HG03103 (cell line): Measurements from ENCODE around the gene DNAJC6.

Experiments used
- ATAC-seq: cut with Tn5 transposase; IDR thresholded peaks from one replicate; pipeline ENCODE4 v1.9.1; 2021; ENCODE audit warnings: low read depth; ENCODE audit not compliant: unreplicated experiment

DNAJC6 gene

DNA sequence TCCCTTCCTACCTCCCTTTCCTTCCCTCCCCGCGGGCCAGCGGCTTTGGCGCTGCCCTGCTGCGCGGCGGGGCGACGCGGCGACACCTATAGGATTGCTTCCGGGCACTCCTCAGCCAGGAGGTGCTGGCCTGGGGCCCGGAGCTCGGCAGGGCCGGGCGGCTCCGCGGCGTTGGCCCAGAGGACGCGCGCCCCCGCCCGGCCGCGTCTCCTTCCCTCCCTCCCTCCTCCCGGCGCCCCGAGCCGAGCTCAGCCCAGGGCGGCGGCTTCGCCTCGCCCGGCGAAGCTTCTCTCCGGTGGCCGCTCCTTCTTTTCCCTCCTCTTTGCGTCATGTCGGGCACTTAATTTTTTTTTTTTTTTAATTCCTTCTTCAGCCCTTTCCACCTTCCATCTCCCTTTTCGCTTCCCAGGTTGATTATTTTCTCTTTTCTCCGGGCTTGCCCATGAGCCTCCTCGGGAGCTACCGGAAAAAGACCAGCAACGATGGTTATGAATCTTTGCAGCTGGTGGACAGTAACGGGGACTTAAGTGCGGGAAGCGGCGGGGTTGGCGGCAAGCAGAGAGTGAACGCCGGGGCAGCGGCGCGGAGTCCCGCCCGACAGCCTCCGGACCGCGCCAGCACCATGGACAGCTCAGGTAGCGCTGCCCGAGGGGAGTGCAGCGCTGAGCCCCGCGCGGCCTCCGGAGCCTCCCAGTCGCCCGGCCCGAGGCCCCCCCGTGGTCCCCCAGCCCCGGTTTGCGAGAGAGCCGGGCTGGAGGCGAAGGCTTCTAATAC lies at the start of gene DNAJC6:
DNAJC6 (plus strand) TSS at position 240 of the 774 bp plus-strand sequence; CDS start at position 443, 203 bp downstream.
- no peak for ATAC-seq

- no peak for ATAC-seq
Observed at GRCh38 chr1:65259816-65260215, 49.5 kb upstream of the DNAJC6 start.

GRCh38 chr1:65260851-65261473 lies 48.4 kb upstream of the DNAJC6 start:
- ATAC-seq = no peak

DNA sequence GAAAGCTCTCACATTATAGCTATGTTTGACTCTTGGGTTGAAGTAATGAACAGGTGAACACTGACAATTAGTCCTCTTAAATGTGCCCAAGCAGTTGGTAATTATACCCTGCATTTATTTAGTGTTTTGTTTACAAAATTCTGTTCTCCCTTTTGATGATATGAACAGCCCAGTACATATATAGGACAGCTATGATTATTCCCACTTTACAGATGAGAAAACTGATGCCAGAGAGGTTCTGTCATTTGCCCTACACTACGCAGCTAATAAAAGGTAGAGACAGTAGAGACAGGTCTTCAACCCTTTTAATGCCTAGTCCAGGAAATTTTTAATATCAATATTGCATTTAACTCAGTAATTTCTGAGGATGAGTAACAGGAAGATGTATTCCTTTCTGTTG lies 46.1 kb upstream of the DNAJC6 start:
- no peak for ATAC-seq

DNA sequence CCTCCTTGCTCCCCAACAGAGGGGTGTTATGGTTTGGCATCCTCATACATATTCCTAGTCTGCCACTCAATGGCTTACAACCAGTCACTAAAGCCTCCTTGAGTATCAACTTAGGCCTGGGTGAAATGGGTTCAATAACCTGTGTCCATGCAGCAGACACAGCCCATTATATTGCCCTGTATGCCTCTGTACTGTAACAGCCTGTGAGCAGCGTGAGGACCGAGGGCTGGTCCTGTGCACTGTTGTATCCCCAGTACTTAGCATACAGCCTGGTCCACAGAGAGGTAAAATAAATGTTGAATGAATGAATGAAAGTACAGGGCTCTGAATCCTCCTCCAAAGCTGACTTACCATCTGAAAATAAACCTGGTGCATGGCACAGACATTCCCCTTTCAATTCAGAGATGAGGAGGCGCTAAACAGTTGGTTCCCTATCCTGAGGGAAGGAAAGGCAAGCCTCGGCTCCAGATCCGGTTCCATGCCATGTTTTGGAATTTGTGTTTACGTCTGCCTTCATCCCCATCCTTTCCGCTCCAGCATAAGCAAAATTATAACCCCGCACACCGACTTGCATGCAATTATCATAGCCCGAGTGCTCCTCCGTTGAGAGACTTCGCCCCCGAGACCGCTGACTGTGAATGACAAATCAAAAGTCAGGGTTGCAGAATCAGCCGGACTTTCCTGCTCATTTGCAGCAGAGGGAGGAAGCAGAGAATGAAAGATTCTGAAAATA lies 45.0 kb upstream of the DNAJC6 start:
- ATAC-seq = no peak

DNA sequence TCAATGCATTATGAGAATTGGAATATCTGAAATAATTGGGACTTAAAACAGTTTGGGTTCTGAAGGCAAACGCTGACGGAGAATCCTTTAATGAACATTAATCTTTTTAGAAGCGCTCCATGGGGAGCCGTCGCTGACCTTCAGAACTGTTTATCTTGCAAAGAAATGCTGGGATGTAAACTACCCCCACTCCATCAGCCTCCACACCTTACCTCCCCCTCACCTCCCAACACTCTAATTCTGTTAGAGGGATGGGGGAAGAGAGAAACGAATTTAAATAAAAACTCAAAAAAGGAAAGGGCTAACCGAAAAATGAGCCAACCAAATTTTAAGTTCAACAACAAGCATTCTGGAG lies 44.1 kb upstream of the DNAJC6 start:
- ATAC-seq = no peak

GRCh38 chr1:65265651-65266351 lies 43.5 kb upstream of the DNAJC6 start:
- peak; percentile 63 for ATAC-seq

DNA sequence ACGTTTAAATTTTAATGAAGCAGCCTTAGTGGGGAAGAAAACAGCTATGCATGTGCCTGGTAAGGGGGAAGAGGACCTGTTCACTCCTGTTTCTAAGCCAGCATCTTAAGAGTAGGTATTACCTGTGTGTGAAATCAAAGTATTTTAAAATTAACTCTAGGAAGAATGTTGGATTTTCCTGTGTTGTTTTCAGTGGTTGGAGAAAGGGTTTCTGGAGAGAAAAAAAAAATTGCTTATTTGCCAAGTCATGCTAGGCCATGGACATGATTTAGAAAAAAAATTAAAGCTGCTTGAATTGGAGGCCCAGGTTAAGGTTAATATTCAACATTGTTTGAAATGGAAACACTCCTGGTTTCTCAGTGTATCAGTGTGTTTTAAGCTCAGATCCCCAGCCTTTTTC lies 42.9 kb upstream of the DNAJC6 start:
- ATAC-seq = no peak

DNA sequence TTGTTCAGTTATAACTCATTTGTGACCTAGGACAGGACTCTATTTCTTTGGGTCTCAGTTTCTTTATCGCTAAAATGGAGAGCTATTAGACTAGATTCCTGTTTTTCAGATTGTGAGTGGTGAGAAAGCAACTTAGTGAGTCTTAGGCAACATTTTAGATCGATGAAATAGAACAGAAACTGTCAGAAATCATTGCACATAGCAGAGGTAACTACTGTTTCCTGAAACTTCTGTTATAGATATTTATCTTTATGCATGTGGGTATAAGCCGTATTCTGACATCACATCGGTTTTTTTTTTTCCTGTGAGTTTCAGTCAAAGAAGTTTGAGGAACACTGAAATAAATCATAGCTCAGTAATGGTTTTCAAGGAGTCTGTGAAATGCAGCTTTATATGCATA lies 42.1 kb upstream of the DNAJC6 start:
- no peak for ATAC-seq

- no peak for ATAC-seq
Observed at GRCh38 chr1:65267683-65268082, 41.7 kb upstream of the DNAJC6 start.

GRCh38 chr1:65269612-65270011 lies 39.7 kb upstream of the DNAJC6 start:
- ATAC-seq = no peak

GRCh38 chr1:65276197-65276939 lies 33.0 kb upstream of the DNAJC6 start:
- no peak for ATAC-seq

- ATAC-seq = no peak
Observed at GRCh38 chr1:65277605-65278347, 31.6 kb upstream of the DNAJC6 start.

- no peak for ATAC-seq
Observed at GRCh38 chr1:65278376-65279069, 30.8 kb upstream of the DNAJC6 start.

- ATAC-seq = no peak
Observed at GRCh38 chr1:65279070-65279779, 30.1 kb upstream of the DNAJC6 start.

DNA sequence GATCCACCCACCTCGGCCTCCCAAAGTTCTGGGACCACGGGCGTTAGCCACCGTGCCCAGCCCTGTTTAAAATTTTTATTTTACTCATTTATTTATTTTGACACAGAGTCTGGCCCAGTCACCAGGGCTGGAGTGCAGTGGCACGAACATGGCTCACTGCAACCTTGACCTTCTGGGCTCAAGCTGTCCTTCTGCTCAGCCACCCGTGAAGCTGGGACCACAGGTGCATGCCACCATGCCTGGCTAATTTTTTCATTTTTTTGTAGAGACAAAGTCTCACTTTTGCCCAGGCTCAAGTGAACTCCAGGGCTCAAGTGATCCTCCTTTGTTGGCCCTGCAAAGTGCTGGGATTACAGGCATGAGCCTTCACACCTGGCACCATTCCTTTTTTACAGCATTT lies 27.5 kb upstream of the DNAJC6 start:
- no peak for ATAC-seq

- ATAC-seq = no peak
Observed at GRCh38 chr1:65284229-65284628, 25.1 kb upstream of the DNAJC6 start.

DNA sequence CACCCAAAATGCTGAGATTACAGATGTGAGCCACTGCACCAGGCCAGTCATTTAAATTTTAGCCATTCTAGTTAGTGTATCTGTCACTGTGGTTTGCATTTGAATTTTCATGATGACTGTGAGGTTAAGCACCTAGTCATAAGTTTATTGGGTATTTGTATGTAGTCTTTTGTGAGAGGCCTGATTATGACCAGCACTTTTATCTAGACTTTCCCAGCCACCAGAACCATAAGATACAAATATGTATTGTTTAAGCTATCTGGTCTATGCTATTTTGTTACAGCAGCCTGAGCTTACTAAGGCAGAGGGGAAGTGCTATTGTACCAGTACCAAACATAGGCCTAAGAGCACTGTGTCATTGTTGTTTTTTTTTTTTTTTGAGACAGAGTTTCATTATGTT lies 19.9 kb upstream of the DNAJC6 start:
- ATAC-seq = no peak
